Measurements from ENCODE around the gene SERPINB12. TPM values are rescaled to one million over a fixed set of nuclear protein-coding genes. Genes with fewer than 3 reads are reported as not detected.

Gene SERPINB12
- total RNA-seq (2021; ENCODE audit: unreplicated experiment) (not detected), Bru-seq, nascent RNA (not detected), BruChase-seq, experiment 1, labeled RNA remaining after a 2-hour chase (not detected), BruChase-seq, experiment 2, labeled RNA remaining after a 6-hour chase (not detected)
- polyA plus RNA-seq (2012; ENCODE audit: insufficient read length) = not detected
- long read RNA-seq = 0 reads

- no peak within 1 kb of the TSS for H3K4me3 ChIP-seq (ENCODE audit: low read depth in 2 of 2, low read length in 2 of 2)
- H3K36me3 ChIP-seq (ENCODE audit: control insufficient read depth, insufficient read depth, low read length) = no peaks in the 10 kb centered on the region
- no peak within 1 kb of the TSS for H3K27ac ChIP-seq (ENCODE audit: low read length)
- H3K9me3 ChIP-seq (ENCODE audit: control insufficient read depth, insufficient read depth, low read depth, low read length) = no peaks in the 10 kb centered on the region
- POLR2A ChIA-PET = no interaction called here
- DNase-seq (ENCODE audit: low read depth, low spot score) (no peak), ATAC-seq (no peak)
- BruUV-seq (replicated peaks) = no TSS peak
- intact Hi-C loops (cut with micrococcal nuclease; ENCODE audit: unreplicated experiment) (no loop called here), in situ Hi-C loops (cut with HindIII; ENCODE audit: low pct_unique_long_range_greater_than_20kb, low sequenced_read_pairs) (no loop called here)
- TF ChIP-seq REST (IDR thresholded peaks at IDR 0.05; ENCODE audit: insufficient read depth in 1 of 2, low read depth in 2 of 2, low read length in 1 of 2) (no peak), POLR2AphosphoS5 (IDR thresholded peaks at IDR 0.05; ENCODE audit: low read depth, low read length) (no peak), CTCF (IDR thresholded peaks at IDR 0.05) (no peak), TCF7L2 (IDR thresholded peaks at IDR 0.05; ENCODE audit: low read depth, low read length) (no peak), SIN3A (IDR thresholded peaks at IDR 0.05; ENCODE audit: borderline replicate concordance, insufficient read depth, low read depth, low read length) (no peak)
- H3K4me1 ChIP-seq (ENCODE audit: control insufficient read depth, insufficient read depth, low read length) = no peaks in the 10 kb centered on the region
- H3K27me3 ChIP-seq (ENCODE audit: control insufficient read depth, insufficient read depth, low read length) = no peaks in the 10 kb centered on the region
- CTCF ChIA-PET = no interaction called here
These were observed at the start of gene SERPINB12 for GRCh38 chr18:63542069-63542468. Gene SERPINB12, plus strand, starts transcription at chr18:63542369. Its CDS starts 13,791 bp downstream, at chr18:63556160.

- ChIA-PET CTCF (no interaction called here), POLR2A (no interaction called here)
- in situ Hi-C loops (cut with HindIII; ENCODE audit: low pct_unique_long_range_greater_than_20kb, low sequenced_read_pairs) (no loop called here), intact Hi-C loops (cut with micrococcal nuclease; ENCODE audit: unreplicated experiment) (no loop called here)
- ATAC-seq (no peak), DNase-seq (ENCODE audit: low read depth, low spot score) (no peak)
- no peak overlapping the region for H3K27ac ChIP-seq (ENCODE audit: low read length)
- no peak for TF ChIP-seq SIN3A (IDR thresholded peaks at IDR 0.05; ENCODE audit: borderline replicate concordance, insufficient read depth, low read depth, low read length)
- TF ChIP-seq REST (IDR thresholded peaks at IDR 0.05; ENCODE audit: insufficient read depth in 1 of 2, low read depth in 2 of 2, low read length in 1 of 2) = no peak
- no peak for TF ChIP-seq CTCF (IDR thresholded peaks at IDR 0.05)
- TF ChIP-seq TCF7L2 (IDR thresholded peaks at IDR 0.05; ENCODE audit: low read depth, low read length) = no peak
- TF ChIP-seq POLR2AphosphoS5 (IDR thresholded peaks at IDR 0.05; ENCODE audit: low read depth, low read length) = no peak
- H3K9me3 ChIP-seq (ENCODE audit: control insufficient read depth, insufficient read depth, low read depth, low read length) = no peaks in the 10 kb centered on the region
- no peaks in the 10 kb centered on the region for H3K4me1 ChIP-seq (ENCODE audit: control insufficient read depth, insufficient read depth, low read length)
- H3K4me3 ChIP-seq (ENCODE audit: low read depth in 2 of 2, low read length in 2 of 2) = no peak overlapping the region
- H3K36me3 ChIP-seq (ENCODE audit: control insufficient read depth, insufficient read depth, low read length) = no peaks in the 10 kb centered on the region
- no TSS peak for BruUV-seq (replicated peaks)
- no peaks in the 10 kb centered on the region for H3K27me3 ChIP-seq (ENCODE audit: control insufficient read depth, insufficient read depth, low read length)
These were observed 49.3 kb upstream of the SERPINB12 start for GRCh38 chr18:63492851-63493250.
